ENCODE measurements around the gene NPL. TPM values are rescaled to one million over a fixed set of nuclear protein-coding genes. Genes with fewer than 3 reads are reported as not detected.

NPL gene
- total RNA-seq, 1 donor from 2014 or later, result 4.8 TPM

DNA sequence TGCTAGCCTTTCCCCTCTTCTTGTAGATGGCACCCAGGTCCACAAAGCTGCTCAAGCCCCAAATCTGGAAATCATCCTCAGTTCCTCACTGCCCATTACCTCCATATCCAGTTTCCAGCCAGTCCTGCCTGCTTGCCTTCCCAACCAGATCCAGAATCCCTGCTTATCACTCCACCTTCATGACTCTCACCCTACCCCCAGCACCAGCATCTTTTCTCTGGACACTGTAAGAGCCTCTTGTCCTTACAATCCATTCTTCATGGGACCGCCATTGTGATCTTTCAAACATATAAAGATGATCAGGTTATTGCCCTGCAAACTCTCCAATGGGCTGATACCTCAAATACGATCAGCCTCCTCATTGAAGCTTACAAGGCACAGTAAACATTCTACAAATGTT, 23.5 kb upstream of the NPL start:
- H3K4me1 Mint-ChIP-seq (ENCODE audit: unreplicated experiment), result peaks cover 4% of the 10 kb centered on the region
- no peak overlapping the region for H3K27ac Mint-ChIP-seq (ENCODE audit: unreplicated experiment)
- H3K9me3 Mint-ChIP-seq (ENCODE audit: unreplicated experiment), result no peaks in the 10 kb centered on the region
- no peaks in the 10 kb centered on the region for H3K27me3 Mint-ChIP-seq (ENCODE audit: unreplicated experiment)
- no peak for DNase-seq (ENCODE audit: low spot score)
- H3K4me3 Mint-ChIP-seq (ENCODE audit: unreplicated experiment), result no peak overlapping the region
- H3K36me3 Mint-ChIP-seq (ENCODE audit: low read depth, unreplicated experiment), result no peaks in the 10 kb centered on the region
- TF ChIP-seq, protein P1, sequence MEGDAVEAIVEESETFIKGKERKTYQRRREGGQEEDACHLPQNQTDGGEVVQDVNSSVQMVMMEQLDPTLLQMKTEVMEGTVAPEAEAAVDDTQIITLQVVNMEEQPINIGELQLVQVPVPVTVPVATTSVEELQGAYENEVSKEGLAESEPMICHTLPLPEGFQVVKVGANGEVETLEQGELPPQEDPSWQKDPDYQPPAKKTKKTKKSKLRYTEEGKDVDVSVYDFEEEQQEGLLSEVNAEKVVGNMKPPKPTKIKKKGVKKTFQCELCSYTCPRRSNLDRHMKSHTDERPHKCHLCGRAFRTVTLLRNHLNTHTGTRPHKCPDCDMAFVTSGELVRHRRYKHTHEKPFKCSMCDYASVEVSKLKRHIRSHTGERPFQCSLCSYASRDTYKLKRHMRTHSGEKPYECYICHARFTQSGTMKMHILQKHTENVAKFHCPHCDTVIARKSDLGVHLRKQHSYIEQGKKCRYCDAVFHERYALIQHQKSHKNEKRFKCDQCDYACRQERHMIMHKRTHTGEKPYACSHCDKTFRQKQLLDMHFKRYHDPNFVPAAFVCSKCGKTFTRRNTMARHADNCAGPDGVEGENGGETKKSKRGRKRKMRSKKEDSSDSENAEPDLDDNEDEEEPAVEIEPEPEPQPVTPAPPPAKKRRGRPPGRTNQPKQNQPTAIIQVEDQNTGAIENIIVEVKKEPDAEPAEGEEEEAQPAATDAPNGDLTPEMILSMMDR (IDR thresholded peaks at IDR 0.05; ENCODE audit: unreplicated experiment), result no peak

DNA sequence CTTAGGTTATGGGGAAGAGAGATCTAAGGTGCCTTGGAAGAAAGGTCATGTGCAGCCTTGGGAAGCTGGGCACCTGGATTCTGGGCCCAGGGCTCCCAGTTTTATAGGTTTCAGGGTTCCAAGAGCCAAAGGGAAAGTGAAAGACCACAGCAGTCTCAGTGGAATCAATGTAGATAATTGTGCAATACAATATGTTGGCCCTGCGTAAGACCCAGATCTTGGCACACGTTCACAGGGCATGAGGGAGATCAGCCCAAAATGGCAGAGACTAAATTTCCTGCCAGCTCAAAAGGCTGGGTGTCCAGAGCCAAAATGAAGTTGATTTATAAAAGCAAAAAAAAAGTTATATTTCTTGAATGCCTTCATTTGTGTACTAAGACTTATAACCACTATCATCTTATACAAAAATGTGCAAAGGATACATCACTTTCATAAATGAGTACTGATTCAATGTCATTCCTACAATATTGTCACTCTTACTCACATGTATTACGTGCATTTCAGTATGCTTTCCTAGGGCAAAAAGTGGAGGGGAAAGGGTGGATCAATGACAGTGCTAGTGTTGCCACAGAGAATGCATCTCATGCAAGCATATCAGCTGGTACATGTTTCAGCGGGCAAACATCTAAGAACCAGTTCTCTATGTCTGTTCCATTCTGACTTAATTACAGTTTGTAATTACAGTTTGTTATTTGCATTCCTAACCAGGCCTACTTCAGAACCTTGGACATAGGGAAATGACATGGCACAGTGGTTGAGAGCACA, 22.5 kb upstream of the NPL start:
- H3K27me3 Mint-ChIP-seq (ENCODE audit: unreplicated experiment), result no peaks in the 10 kb centered on the region
- H3K4me3 Mint-ChIP-seq (ENCODE audit: unreplicated experiment), result no peak overlapping the region
- no peak for DNase-seq (ENCODE audit: low spot score)
- TF ChIP-seq, protein P1 (IDR thresholded peaks at IDR 0.05; ENCODE audit: unreplicated experiment), result no peak
- no peaks in the 10 kb centered on the region for H3K36me3 Mint-ChIP-seq (ENCODE audit: low read depth, unreplicated experiment)
- peaks cover 4% of the 10 kb centered on the region for H3K4me1 Mint-ChIP-seq (ENCODE audit: unreplicated experiment)
- H3K27ac Mint-ChIP-seq (ENCODE audit: unreplicated experiment), result no peak overlapping the region
- H3K9me3 Mint-ChIP-seq (ENCODE audit: unreplicated experiment), result no peaks in the 10 kb centered on the region

DNA sequence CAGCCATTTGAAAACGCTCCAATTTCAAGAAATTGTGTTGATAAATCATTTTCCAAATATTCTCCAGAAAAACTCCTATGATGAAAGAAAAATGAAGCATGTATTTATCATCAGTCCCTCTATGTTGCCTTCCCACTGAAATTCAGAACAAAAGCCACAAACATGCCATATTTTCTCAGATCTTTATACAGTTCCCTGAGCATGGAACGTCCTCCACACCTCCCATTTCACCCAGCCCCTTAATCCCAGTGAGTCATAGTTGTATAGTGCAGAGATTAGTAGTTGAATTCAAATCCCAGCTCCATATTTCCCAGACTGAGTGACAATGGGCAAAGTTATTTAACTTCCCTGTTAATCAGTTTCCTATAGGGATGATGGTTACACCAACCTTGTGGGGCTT, 20.6 kb upstream of the NPL start:
- H3K4me3 Mint-ChIP-seq (ENCODE audit: unreplicated experiment), result no peak overlapping the region
- H3K27ac Mint-ChIP-seq (ENCODE audit: unreplicated experiment), result no peak overlapping the region
- H3K27me3 Mint-ChIP-seq (ENCODE audit: unreplicated experiment), result no peaks in the 10 kb centered on the region
- peaks cover 4% of the 10 kb centered on the region for H3K4me1 Mint-ChIP-seq (ENCODE audit: unreplicated experiment)
- H3K9me3 Mint-ChIP-seq (ENCODE audit: unreplicated experiment), result no peaks in the 10 kb centered on the region
- no peak for DNase-seq (ENCODE audit: low spot score)
- TF ChIP-seq, protein P1 (IDR thresholded peaks at IDR 0.05; ENCODE audit: unreplicated experiment), result no peak
- H3K36me3 Mint-ChIP-seq (ENCODE audit: low read depth, unreplicated experiment), result no peaks in the 10 kb centered on the region

DNA sequence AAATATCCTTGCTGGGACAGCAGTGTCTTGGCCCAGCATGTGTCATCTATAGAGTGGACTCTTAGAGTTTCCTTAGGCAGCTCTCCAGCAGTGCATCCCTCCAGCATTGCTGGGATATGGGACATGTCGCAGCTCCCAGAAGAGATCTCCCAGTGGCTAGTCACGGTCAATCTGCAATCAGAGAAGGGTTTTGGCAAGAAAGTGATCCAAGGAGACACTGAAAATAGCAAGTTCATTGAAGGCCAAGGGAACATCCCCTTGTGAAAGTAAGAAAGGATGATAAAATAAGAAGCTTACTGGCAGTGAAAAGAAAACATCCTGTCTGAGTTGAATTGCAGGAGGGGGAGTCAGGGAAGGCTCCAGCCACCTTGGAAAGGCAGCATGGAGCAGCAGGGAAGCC, 19.3 kb upstream of the NPL start:
- Mint-ChIP-seq H3K36me3 (ENCODE audit: low read depth, unreplicated experiment) (no peaks in the 10 kb centered on the region), H3K27ac (ENCODE audit: unreplicated experiment) (no peak overlapping the region), H3K9me3 (ENCODE audit: unreplicated experiment) (no peaks in the 10 kb centered on the region), H3K4me1 (ENCODE audit: unreplicated experiment) (peaks cover 4% of the 10 kb centered on the region), H3K27me3 (ENCODE audit: unreplicated experiment) (no peaks in the 10 kb centered on the region), H3K4me3 (ENCODE audit: unreplicated experiment) (no peak overlapping the region)
- DNase-seq (ENCODE audit: low spot score), result no peak
- TF ChIP-seq, protein P1 (IDR thresholded peaks at IDR 0.05; ENCODE audit: unreplicated experiment), result no peak

DNA sequence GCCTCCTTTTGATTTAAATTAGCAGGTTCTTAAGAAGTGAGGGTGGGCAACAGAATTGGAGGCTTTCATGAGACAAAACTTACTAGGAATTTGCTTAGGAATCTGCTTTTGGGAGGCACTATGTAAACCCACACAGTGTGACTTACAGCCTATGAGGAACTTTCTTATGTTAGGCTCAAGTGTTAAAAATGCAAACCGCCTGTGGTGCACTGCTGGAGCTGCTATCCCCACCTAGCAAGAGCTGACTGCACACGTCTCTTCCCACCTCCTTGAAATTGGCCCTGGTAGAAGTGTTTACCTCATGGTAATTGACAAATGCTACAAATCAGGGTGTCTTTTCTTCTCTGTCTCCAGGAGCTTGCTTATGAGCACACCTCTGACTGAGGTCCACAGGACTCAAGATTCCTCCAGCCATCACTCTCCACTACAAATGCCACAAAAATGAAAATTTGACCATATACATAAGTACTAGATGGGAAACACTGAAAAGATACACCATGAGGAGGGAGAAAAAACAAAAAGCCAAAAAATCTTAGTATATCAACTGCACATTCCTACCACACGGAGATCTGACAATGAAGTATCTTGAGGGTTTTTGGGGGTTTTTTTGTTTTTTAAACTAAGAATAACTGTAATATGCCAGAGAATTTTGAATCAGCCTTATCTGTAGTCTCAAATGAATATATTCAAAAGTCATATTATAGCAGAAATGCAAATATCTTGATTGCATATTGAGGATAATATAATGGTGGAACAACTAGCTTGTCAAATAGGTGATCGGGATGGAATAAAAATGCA, 18.2 kb upstream of the NPL start:
- no peaks in the 10 kb centered on the region for H3K27me3 Mint-ChIP-seq (ENCODE audit: unreplicated experiment)
- H3K27ac Mint-ChIP-seq (ENCODE audit: unreplicated experiment), result no peak overlapping the region
- no peaks in the 10 kb centered on the region for H3K9me3 Mint-ChIP-seq (ENCODE audit: unreplicated experiment)
- no peak for DNase-seq (ENCODE audit: low spot score)
- H3K4me3 Mint-ChIP-seq (ENCODE audit: unreplicated experiment), result no peak overlapping the region
- H3K36me3 Mint-ChIP-seq (ENCODE audit: low read depth, unreplicated experiment), result no peaks in the 10 kb centered on the region
- peaks cover 12% of the 10 kb centered on the region for H3K4me1 Mint-ChIP-seq (ENCODE audit: unreplicated experiment)
- TF ChIP-seq, protein P1 (IDR thresholded peaks at IDR 0.05; ENCODE audit: unreplicated experiment), result peak; percentile 70

All from endothelial cell (in vitro differentiated cells).